ENCODE measurements around the gene AFG3L2.

GRCh38 chr18:12397793-12398192 lies 20.8 kb upstream of the AFG3L2 start:
- no peak for TF ChIP-seq POLR2AphosphoS5 (IDR thresholded peaks at IDR 0.05; ENCODE audit: low read depth, low read length)
- TF ChIP-seq TAF1 (IDR thresholded peaks at IDR 0.05; ENCODE audit: borderline replicate concordance, insufficient read depth, low read length) = no peak
- TF ChIP-seq FOXP2 (optimal IDR thresholded peaks at IDR 0.05; ENCODE audit: borderline replicate concordance, extremely low read depth, extremely low read length, insufficient read depth) = no peak

All from PFSK-1 (cell line).